Raji (cell line): Measurements from ENCODE around the gene CCDC141.

Source experiments
- POLR2A ChIP-seq: IDR thresholded peaks from 2 replicates; pipeline ENCODE4 v1.6.1; 2011; ENCODE audit warnings: low read depth, low read length, control low read depth; ENCODE audit not compliant: insufficient read depth

CCDC141 gene

GRCh38 chr2:178865146-178865936, 184.6 kb downstream of the CCDC141 start:
- TF ChIP-seq POLR2A: no peak

- TF ChIP-seq POLR2A: no peak
Observed at GRCh38 chr2:178863856-178864620, 185.9 kb downstream of the CCDC141 start.

- TF ChIP-seq POLR2A: no peak
Observed at GRCh38 chr2:178863130-178863855, 186.6 kb downstream of the CCDC141 start.

GRCh38 chr2:178860551-178860950, 189.4 kb downstream of the CCDC141 start:
- TF ChIP-seq POLR2A: no peak

GRCh38 chr2:178859730-178860129, 190.2 kb downstream of the CCDC141 start:
- TF ChIP-seq POLR2A: no peak

- TF ChIP-seq POLR2A: no peak
Observed at GRCh38 chr2:178858896-178859625, 190.9 kb downstream of the CCDC141 start.

GRCh38 chr2:178855151-178855550, 194.8 kb downstream of the CCDC141 start:
- TF ChIP-seq POLR2A: no peak

- no peak for TF ChIP-seq POLR2A
Observed at GRCh38 chr2:178848335-178848734, 201.6 kb downstream of the CCDC141 start.

GRCh38 chr2:178846458-178846802, 203.5 kb downstream of the CCDC141 start:
- no peak for TF ChIP-seq POLR2A

- no peak for TF ChIP-seq POLR2A
Observed at GRCh38 chr2:178845566-178846457, 204.1 kb downstream of the CCDC141 start.

GRCh38 chr2:178844701-178845100, 205.2 kb downstream of the CCDC141 start:
- no peak for TF ChIP-seq POLR2A

GRCh38 chr2:178844269-178844668, 205.7 kb downstream of the CCDC141 start:
- TF ChIP-seq POLR2A: no peak

GRCh38 chr2:178843697-178844096, 206.2 kb downstream of the CCDC141 start:
- TF ChIP-seq POLR2A: no peak

- TF ChIP-seq POLR2A: no peak
Observed at GRCh38 chr2:178836807-178837206, 213.1 kb downstream of the CCDC141 start.

- no peak for TF ChIP-seq POLR2A
Observed at GRCh38 chr2:178834086-178834485, 215.9 kb downstream of the CCDC141 start.

GRCh38 chr2:178833382-178833781, 216.6 kb downstream of the CCDC141 start:
- TF ChIP-seq POLR2A: no peak
